CD4-positive, alpha-beta T cell treated with Interleukin-12 subunit alpha and Interleukin-12 subunit beta, for 1 hour (primary cell): ENCODE results near the gene KIRREL1.

Source experiments
- DNase-seq: peaks from one replicate; pipeline ENCODE4 v3.0.0-alpha.2; 2020

The KIRREL1 gene

DNA sequence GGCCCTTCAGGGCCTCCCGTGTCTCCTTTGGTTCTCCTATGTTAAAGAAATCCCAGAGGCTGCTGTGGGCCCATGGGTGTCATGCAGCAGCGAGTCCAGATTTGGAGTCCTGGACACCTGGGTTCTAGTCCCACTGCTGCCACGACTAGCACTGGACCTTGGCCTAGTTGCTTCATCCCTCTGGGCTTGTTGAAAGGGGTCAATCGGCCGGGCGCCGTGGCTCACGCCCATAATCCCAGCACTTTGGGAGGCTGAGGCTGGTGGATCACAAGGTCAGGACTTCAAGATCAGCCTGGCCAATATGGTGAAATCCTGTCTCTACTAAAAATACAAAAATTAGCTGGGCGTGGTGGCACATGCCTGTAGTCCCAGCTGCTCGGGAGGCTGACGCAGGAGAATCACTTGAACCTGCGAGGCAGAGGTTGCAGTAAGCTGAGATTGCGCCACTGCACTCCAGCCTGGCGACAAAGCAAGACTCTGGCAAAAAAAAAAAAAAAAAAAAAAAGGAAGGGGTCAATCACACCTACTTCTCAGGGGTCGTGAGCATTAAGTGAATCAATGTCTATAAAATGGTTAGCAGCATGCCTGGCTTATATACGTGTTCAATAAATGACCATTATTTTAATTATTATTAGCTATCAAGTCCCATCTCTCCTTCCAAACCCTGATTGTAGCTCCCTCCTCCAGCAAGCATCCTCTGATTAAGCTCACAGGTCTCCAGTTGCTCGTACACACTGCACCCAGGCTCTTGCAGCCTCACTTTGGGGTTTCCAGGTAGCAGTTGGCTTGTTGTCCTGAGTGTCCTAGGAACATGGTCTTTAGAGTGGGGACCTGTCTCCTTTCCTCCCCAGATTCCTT is 43.8 kb downstream of the KIRREL1 start:
- no peak for DNase-seq

DNA sequence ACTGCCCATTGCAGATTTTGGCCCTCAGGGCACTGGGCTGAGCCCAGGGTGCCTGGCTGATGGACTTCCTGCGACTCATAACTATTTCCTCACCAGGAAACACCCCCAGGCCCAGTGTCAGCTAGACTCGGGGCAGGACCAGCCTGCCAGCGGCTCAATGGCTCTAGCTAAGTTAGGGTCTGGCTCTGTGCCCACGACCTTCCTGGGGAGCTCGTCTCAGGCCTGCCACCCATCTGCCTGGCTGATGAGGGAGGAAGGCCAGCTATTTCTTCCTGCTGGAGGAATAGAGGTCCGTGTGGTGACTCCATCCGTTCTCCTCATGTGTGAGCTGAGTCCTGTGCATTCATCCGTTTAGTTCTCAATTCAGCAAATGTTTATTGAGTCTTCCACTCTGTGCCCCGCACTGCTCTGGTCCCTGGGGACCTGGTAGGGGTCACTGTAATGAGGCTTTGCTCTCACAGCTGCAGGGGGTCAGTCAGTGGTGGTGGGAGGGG is 44.5 kb downstream of the KIRREL1 start:
- no peak for DNase-seq

- no peak for DNase-seq
Measured at GRCh38 chr1:158038793-158039192, 45.3 kb downstream of the KIRREL1 start.

DNA sequence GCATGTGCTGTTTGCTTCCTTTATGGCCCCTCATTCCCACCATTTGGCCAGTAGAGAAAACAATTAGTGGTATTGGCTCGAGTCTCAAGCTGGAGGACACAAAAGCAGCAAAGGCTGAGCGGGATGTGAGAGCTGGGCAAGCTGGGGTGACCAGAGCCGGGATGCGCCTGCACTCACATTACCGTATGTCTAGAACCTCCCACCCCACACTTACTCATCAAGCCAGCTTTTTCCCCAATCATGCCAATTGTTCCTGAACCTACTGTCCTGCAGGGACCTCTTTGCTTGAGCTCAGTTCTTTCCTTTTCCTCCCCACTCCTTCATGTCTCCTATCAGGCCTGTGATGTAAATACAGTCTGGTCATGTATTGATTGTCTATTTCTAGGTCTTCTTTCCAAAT is 45.9 kb downstream of the KIRREL1 start:
- no peak for DNase-seq

- no peak for DNase-seq
Measured at GRCh38 chr1:158040323-158040722, 46.9 kb downstream of the KIRREL1 start.

DNA sequence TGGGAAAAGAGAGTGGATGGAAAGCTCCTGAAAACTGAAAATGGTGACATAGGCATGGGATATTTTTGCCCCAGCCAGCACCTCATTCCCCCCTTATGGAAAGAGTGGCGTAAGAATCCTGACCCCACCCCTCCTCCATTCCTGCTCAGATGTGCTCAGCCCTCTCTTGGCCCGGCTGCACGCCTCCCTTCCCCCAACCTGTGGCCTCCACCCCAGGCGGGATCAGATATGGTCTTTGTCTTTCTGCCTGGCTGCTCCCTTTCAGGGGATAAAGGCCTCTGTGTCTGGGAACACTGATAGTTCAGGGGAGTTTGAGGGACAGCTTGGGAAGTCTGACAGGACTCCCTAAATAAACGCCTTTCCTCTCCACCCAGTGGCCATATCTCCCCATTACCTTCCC is 49.8 kb downstream of the KIRREL1 start:
- DNase-seq, result no peak

DNA sequence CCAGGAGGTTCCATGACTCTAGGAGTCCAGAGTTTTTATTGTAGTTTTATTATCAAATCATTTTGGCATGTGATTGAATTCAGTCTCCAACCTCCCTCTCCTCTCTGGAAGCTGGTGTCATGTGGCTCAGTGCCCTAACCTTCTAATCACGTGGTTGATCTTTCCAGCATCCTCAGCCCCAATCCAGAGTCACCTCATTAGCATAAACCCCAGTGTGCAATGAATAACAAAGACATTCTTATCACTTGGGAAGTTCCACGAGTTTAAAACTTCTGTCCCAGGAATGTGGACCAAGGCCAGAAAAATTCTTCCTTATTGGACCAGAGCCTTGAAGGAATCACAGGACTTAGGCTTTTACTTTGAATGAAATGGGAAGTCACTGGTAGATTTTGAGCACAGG is 52.2 kb downstream of the KIRREL1 start:
- no peak for DNase-seq

DNA sequence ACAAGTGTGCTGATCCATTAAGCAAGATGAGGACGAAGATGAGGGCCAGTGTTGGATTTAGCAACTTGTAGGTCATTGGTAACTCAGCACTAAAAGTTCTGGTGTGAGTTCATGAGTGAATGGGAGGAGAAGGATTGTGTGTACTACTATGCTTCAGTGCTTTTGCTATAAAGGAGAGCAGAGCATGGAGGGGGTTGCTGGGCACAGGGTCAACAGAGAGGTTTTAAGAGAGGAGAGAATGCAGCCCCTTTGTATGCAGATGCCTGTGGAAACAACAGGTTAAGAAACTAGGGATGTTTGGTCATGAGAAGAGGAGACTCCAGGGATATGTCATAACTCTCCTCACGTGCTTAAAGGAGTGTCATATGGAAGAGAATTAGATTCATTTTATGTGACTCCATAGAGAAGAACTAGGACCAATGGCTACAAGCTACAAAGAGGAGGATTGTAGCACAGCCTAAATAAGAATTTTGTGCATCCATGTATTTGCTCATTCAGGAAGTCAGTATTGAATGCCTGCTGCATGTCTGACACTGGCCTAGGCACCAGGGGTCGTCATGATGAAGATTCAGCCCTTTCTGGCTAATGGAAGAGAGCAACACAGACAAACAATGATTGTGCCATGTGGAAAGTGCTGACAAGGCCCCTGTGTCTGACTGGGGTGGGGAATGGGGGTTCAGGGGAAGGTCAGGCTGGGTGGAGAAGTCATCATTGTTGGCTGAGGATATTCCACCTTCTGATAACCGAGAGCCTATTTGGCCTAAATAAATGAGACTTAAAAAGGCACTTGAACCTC is 53.5 kb downstream of the KIRREL1 start:
- DNase-seq, result no peak

GRCh38 chr1:158048371-158049067 is 55.1 kb downstream of the KIRREL1 start:
- DNase-seq, result no peak

- DNase-seq, result no peak
Measured at GRCh38 chr1:158049853-158050252, 56.4 kb downstream of the KIRREL1 start.

GRCh38 chr1:158053276-158053675 is 59.8 kb downstream of the KIRREL1 start:
- DNase-seq, result no peak

DNA sequence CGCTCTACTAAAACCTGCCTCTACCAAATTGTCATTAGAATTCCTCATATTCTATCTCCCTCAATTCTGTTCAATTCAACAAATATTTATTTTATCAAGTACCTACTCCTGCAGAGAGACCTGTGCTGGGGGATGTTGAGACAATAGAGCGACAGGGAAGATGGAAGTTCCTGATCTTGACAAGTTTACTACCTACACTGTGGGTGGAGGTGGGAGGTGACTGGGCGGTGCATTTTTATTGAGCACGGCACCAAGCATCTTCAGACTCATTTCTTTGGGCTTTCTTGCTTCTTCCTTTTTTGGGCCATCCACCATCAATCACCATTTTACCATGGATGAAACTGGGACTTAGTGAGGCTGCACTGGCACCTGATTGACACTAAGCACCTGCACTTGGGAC is 61.3 kb downstream of the KIRREL1 start:
- DNase-seq, result no peak

DNA sequence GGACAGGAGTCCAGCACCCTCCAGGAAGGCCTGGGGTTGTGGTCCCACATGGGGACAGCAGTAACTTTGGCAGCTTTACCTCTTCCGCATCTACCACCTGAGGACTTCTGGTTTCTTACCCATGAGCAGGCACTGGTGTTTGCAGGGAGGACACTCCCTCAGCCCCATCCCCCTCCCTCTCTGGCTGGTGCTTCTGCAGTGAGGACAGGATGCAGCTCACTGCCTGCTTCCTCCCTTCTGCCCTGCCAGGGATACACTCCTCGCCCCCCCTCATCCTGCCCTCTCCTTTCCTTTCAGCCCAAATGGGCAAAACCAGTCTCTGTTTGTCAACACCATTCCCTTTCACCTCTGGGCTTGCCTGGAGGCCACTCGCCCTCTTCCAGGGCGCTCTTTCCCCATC is 62.4 kb downstream of the KIRREL1 start:
- no peak for DNase-seq

GRCh38 chr1:158056498-158056897 is 63.1 kb downstream of the KIRREL1 start:
- DNase-seq, result no peak

GRCh38 chr1:158058237-158058985 is 65.0 kb downstream of the KIRREL1 start:
- no peak for DNase-seq

GRCh38 chr1:158059984-158060383 is 66.5 kb downstream of the KIRREL1 start:
- DNase-seq, result no peak

DNA sequence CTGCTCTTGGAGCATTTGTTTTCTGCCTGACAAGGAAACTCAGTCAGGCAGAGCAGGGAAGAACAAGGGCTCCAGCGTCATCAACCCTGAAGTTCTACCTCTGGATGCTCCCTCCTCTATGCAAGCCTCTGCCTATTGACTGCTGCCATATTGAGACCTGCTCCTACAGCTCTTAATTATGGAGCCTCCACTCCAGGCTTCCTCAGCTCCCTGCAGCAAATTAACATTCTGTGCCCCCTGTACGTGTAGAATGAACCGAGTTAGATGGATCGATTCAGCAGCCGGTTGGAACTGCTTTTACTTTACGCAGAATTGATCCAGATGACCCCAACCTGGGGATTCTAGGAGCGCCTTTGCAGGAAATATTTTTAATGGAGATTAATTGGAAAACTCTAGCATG is 68.7 kb downstream of the KIRREL1 start:
- DNase-seq, result no peak

GRCh38 chr1:158067662-158068061 is 74.2 kb downstream of the KIRREL1 start:
- DNase-seq, result no peak

DNA sequence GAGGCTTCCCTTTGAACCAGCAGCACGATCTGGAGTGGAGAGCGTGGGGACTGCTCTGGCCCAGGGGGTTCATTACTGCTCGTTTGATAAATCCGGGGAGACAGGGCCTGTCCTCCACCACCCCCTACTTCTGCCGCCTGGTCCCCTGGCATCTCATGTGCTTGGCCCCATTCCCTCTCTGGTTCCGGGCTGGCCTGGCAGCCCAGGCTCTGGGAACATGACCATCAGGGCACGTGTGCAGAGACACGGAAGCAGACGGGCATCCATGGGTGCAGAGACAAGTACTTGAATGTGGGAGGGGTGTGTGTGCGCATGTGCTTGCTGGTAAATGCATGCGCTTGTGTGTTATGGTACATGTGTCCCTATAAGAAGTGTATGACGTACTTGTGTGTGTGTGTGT is 75.5 kb downstream of the KIRREL1 start:
- no peak for DNase-seq

DNA sequence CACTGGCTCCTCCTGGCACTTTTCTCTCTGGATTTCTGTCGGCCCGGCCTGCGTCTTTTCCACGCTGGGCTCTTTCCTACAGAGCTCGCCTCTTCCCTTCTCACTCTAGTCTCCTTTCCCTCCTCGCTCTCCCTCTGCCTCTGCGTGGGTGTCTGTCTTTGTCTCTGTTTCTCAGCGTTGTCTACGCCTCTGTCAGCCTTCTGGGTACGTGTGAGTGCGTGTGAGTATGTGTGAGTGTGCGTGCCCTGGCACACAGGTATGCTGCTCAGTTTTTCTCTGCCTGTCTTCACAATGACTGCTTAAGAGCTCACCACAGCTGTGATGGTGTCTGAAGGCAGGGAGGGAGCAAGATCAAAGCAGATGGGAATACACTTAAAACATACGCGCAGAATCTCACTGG is 77.7 kb downstream of the KIRREL1 start:
- DNase-seq, result no peak

DNA sequence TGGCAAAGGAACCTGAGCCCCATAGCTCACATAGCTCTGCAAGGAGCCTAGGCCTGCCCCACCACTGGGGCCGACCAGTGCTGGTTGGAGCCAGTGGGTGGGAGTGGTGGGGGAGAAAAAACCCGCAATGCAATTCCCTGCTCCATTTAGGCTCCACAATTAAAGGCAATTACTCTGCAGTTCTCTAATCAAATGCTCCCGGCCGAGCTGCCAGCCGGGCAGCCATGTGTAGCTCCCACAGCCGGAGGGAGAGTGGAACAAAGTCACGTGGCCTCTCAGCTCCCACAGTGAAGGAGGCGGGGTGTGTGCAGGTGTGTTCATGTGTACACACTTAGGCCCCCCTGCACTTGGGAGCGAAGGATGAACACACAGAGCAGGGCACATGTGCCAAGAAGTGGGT is 81.6 kb downstream of the KIRREL1 start:
- DNase-seq, result no peak

- no peak for DNase-seq
Measured at GRCh38 chr1:158076441-158076840, 83.0 kb downstream of the KIRREL1 start.
